ENCODE results near the gene MYO1H.

Gene MYO1H

GRCh38 chr12:109495012-109495411 is 147.3 kb downstream of the MYO1H start:
- no peak for DNase-seq

DNA sequence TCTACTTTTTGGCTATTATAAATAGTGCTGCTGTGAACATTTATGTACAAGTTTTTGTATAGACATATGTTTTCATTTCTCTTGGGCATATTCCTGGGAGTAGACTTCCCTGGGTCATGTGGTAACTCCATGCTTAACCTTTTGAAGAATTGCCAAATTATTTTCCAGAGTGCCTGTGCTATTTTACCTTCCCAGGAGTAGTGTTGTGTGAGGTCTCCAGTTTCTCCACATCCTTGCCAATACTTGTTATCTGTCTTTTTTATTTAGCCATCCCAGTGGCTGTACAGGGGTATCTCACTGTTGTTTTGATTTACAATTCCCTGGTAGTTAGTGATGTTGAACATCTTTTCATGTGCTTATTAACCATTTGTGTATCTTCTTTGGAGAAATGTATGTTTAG is 148.6 kb downstream of the MYO1H start:
- DNase-seq = no peak

- DNase-seq = no peak
Observed at GRCh38 chr12:109497675-109498074, 150.0 kb downstream of the MYO1H start.
